Panc1 (cell line): ENCODE data around the gene WDR86.

Experiments
- POLR2AphosphoS5 ChIP-seq: IDR thresholded peaks from 2 replicates; pipeline ENCODE4 v1.6.1; 2012; ENCODE audit warnings: mild to moderate bottlenecking, low read depth, low read length, moderate library complexity
- SIN3A ChIP-seq: IDR thresholded peaks from 2 replicates; pipeline ENCODE4 v1.6.1; 2012; ENCODE audit warnings: low read depth, mild to moderate bottlenecking, low read length, moderate library complexity, borderline replicate concordance; ENCODE audit not compliant: insufficient read depth
- TCF7L2 ChIP-seq: IDR thresholded peaks from 2 replicates; pipeline ENCODE4 v1.6.1; 2011; ENCODE audit warnings: mild to moderate bottlenecking, low read depth, low read length, inconsistent platforms
- TF ChIP-seq, protein P1 (sequence below): fragments of 450-650 bp; IDR thresholded peaks from 2 replicates; pipeline ENCODE4 v1.5.1; 2017; ENCODE audit warnings: mild to moderate bottlenecking

DNA sequence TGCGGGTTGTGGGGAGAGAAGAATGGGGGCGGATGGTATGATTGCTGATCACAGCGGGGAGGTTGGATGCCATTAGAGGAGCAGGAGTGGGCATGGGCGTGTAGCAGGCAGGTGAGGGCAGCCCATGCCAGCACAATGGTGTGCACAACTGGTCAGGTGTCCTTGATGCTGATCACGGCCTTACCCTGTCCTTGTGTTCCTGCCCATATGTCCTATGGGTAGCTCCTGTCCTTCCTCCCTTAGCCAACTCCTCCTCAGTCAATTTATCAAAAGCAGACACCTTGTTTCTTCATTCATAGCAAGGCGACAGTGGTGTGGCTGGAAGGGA lies 30.7 kb downstream of the WDR86 start:
- TF ChIP-seq, protein P1, sequence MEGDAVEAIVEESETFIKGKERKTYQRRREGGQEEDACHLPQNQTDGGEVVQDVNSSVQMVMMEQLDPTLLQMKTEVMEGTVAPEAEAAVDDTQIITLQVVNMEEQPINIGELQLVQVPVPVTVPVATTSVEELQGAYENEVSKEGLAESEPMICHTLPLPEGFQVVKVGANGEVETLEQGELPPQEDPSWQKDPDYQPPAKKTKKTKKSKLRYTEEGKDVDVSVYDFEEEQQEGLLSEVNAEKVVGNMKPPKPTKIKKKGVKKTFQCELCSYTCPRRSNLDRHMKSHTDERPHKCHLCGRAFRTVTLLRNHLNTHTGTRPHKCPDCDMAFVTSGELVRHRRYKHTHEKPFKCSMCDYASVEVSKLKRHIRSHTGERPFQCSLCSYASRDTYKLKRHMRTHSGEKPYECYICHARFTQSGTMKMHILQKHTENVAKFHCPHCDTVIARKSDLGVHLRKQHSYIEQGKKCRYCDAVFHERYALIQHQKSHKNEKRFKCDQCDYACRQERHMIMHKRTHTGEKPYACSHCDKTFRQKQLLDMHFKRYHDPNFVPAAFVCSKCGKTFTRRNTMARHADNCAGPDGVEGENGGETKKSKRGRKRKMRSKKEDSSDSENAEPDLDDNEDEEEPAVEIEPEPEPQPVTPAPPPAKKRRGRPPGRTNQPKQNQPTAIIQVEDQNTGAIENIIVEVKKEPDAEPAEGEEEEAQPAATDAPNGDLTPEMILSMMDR = no peak
- no peak for TF ChIP-seq POLR2AphosphoS5
- no peak for TF ChIP-seq SIN3A
- TF ChIP-seq TCF7L2 = no peak
